ENCODE data around the gene PPP1R1B. TPM values are rescaled to one million over a fixed set of nuclear protein-coding genes. Genes with fewer than 3 reads are reported as not detected.

The PPP1R1B gene
- total and polyA plus RNA-seq, 7 donors, result 4.2 to 280 (median 12.1) TPM

- H3K4me1 ChIP-seq, result no peaks in the 10 kb centered on the region
- H3K9me3 ChIP-seq, result no peaks in the 10 kb centered on the region
- intact Hi-C loops (cut with DNase I), result no loop called here
- peak overlapping the region in 3 of 4 donors; percentile 12 to 27 (median 12) for H3K4me3 ChIP-seq
- 47 to 65% methylated on average over 14 of the region's 14 CpGs for WGBS, 2 donors
- no peak for TF ChIP-seq POLR2A (IDR thresholded peaks at IDR 0.05)
- TF ChIP-seq, protein P1, sequence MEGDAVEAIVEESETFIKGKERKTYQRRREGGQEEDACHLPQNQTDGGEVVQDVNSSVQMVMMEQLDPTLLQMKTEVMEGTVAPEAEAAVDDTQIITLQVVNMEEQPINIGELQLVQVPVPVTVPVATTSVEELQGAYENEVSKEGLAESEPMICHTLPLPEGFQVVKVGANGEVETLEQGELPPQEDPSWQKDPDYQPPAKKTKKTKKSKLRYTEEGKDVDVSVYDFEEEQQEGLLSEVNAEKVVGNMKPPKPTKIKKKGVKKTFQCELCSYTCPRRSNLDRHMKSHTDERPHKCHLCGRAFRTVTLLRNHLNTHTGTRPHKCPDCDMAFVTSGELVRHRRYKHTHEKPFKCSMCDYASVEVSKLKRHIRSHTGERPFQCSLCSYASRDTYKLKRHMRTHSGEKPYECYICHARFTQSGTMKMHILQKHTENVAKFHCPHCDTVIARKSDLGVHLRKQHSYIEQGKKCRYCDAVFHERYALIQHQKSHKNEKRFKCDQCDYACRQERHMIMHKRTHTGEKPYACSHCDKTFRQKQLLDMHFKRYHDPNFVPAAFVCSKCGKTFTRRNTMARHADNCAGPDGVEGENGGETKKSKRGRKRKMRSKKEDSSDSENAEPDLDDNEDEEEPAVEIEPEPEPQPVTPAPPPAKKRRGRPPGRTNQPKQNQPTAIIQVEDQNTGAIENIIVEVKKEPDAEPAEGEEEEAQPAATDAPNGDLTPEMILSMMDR (IDR thresholded peaks at IDR 0.05), result peak; percentile 45 to 81 (median 55)
- no peak for TF ChIP-seq EP300 (IDR thresholded peaks at IDR 0.05)
- no peak for TF ChIP-seq POLR2AphosphoS5 (IDR thresholded peaks at IDR 0.05)
- DNase-seq, result no peak
- peaks cover 0 to 24% (median under 1%) of the 10 kb centered on the region in 4 donors for H3K36me3 ChIP-seq
- no peaks in the 10 kb centered on the region for H3K27me3 ChIP-seq
- H3K27ac ChIP-seq, result peak overlapping the region; percentile 16 to 62 (median 40)
These were observed 27.0 kb downstream of the PPP1R1B start for GRCh38 chr17:39653662-39654331.

DNA sequence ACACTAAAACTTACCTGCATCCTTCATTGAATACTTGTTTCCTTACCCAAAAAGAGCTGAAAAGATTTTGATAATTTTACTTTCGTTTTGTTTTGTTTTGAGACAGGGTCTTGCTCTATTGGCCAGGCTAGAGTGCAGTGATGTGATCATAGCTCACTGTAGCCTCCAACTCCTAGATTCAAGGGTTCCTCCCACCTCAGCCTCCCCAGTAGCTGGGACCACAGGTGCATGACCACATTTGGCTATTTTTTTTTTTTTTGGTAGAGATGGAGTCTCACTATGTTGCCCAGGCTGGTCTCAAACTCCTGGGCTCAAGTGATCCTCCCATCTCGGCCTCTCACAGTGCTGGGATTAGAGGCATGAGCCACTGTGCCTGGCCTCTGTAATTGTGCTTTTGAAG lies 28.4 kb downstream of the PPP1R1B start:
- H3K9me3 ChIP-seq, result no peaks in the 10 kb centered on the region
- peaks cover 0 to 37% (median 3%) of the 10 kb centered on the region in 4 donors for H3K36me3 ChIP-seq
- no peak overlapping the region for H3K4me3 ChIP-seq
- no peaks in the 10 kb centered on the region for H3K4me1 ChIP-seq
- H3K27me3 ChIP-seq, result no peaks in the 10 kb centered on the region
- TF ChIP-seq EP300 (IDR thresholded peaks at IDR 0.05) (no peak), POLR2AphosphoS5 (IDR thresholded peaks at IDR 0.05) (no peak), POLR2A (IDR thresholded peaks at IDR 0.05) (no peak)
- TF ChIP-seq, protein P1 (IDR thresholded peaks at IDR 0.05), result no peak
- WGBS, 2 donors, result 90 to 91% methylated on average over 2 of the region's 2 CpGs
- intact Hi-C loops (cut with DNase I), result no loop called here
- DNase-seq, result no peak
- no peak overlapping the region for H3K27ac ChIP-seq

GRCh38 chr17:39658346-39658745 lies 31.6 kb downstream of the PPP1R1B start:
- Histone ChIP-seq H3K4me1 (peaks cover 0 to 16% (median 5%) of the 10 kb centered on the region in 4 donors), H3K4me3 (no peak overlapping the region), H3K36me3 (peaks cover 0 to 63% (median 11%) of the 10 kb centered on the region in 4 donors), H3K27me3 (no peaks in the 10 kb centered on the region), H3K27ac (peak overlapping the region in 3 of 4 donors; percentile 28 to 59 (median 55)), H3K9me3 (no peaks in the 10 kb centered on the region)
- DNase-seq, result no peak
- WGBS, 2 donors, result 89 to 97% methylated on average over 11 of the region's 11 CpGs
- intact Hi-C loops (cut with DNase I), result no loop called here
- TF ChIP-seq POLR2AphosphoS5 (IDR thresholded peaks at IDR 0.05) (no peak), POLR2A (IDR thresholded peaks at IDR 0.05) (no peak), EP300 (IDR thresholded peaks at IDR 0.05) (no peak)
- TF ChIP-seq, protein P1 (IDR thresholded peaks at IDR 0.05), result no peak

GRCh38 chr17:39658760-39659159 lies 32.0 kb downstream of the PPP1R1B start:
- peaks cover 0 to 63% (median 11%) of the 10 kb centered on the region in 4 donors for H3K36me3 ChIP-seq
- peak overlapping the region; percentile 28 to 59 (median 57) for H3K27ac ChIP-seq
- H3K9me3 ChIP-seq, result no peaks in the 10 kb centered on the region
- H3K4me1 ChIP-seq, result peaks cover 0 to 21% (median 5%) of the 10 kb centered on the region in 4 donors
- WGBS, 2 donors, result 88 to 89% methylated on average over 3 of the region's 3 CpGs
- no peak for DNase-seq
- H3K27me3 ChIP-seq, result no peaks in the 10 kb centered on the region
- intact Hi-C loops (cut with DNase I), result no loop called here
- no peak for TF ChIP-seq POLR2A (IDR thresholded peaks at IDR 0.05)
- no peak for TF ChIP-seq POLR2AphosphoS5 (IDR thresholded peaks at IDR 0.05)
- TF ChIP-seq EP300 (IDR thresholded peaks at IDR 0.05), result no peak
- TF ChIP-seq, protein P1 (IDR thresholded peaks at IDR 0.05), result no peak
- H3K4me3 ChIP-seq, result no peak overlapping the region

Measured in sigmoid colon (tissue), 7 donors.